H9 (cell line): ENCODE data around the gene PTCHD1. TPM values are rescaled to one million over a fixed set of nuclear protein-coding genes. Genes with fewer than 3 reads are reported as not detected.

Source experiments
- DNase-seq: peaks from one replicate; pipeline ENCODE4 v3.0.0-alpha.2; 2017
- H2AFZ ChIP-seq: one replicate; pipeline ENCODE4 v1.6.1; 2013; ENCODE audit warnings: mild to moderate bottlenecking, low read length, control low read depth, moderate library complexity
- H2AK5ac ChIP-seq: 2 replicates; pipeline ENCODE4 v1.6.1; 2013; ENCODE audit warnings: low read length, control low read depth, mixed read lengths; ENCODE audit not compliant: insufficient read length
- H2BK120ac ChIP-seq: one replicate; pipeline ENCODE4 v1.6.1; 2013; ENCODE audit warnings: low read depth, mild to moderate bottlenecking, low read length, control low read depth, inconsistent platforms; ENCODE audit not compliant: poor library complexity, severe bottlenecking
- H2BK12ac ChIP-seq: 2 replicates; pipeline ENCODE4 v1.6.1; 2013; ENCODE audit warnings: low read length, control low read depth, mixed read lengths, low read depth; ENCODE audit not compliant: insufficient read length
- H2BK15ac ChIP-seq: 2 replicates; pipeline ENCODE4 v1.6.1; 2013; ENCODE audit warnings: low read depth, low read length, control low read depth
- H2BK20ac ChIP-seq: one replicate; pipeline ENCODE4 v1.6.1; 2013; ENCODE audit warnings: low read depth, mild to moderate bottlenecking, low read length, control low read depth, inconsistent platforms; ENCODE audit not compliant: poor library complexity, severe bottlenecking
- H2BK5ac ChIP-seq: 2 replicates; pipeline ENCODE4 v1.6.1; 2013; ENCODE audit warnings: low read length, control low read depth, mixed read lengths; ENCODE audit not compliant: insufficient read length
- H3K14ac ChIP-seq: 2 replicates; pipeline ENCODE4 v1.6.1; 2013; ENCODE audit warnings: low read length, control low read depth; ENCODE audit not compliant: insufficient read depth
- H3K18ac ChIP-seq: 2 replicates; pipeline ENCODE4 v1.6.1; 2013; ENCODE audit warnings: low read depth, mild to moderate bottlenecking, mixed read lengths, low read length, control low read depth; ENCODE audit not compliant: insufficient read length
- H3K23ac ChIP-seq: 2 replicates; pipeline ENCODE4 v1.6.1; 2013; ENCODE audit warnings: low read length, control low read depth, mixed read lengths, low read depth; ENCODE audit not compliant: insufficient read length
- H3K23me2 ChIP-seq: 2 replicates; pipeline ENCODE4 v1.6.1; 2013; ENCODE audit warnings: low read depth, mild to moderate bottlenecking, mixed read lengths, low read length, control low read depth; ENCODE audit not compliant: insufficient read length, poor library complexity, severe bottlenecking
- H3K27ac ChIP-seq: 2 replicates; pipeline ENCODE4 v1.5.1; 2013; ENCODE audit warnings: low read length, control low read depth, mixed read lengths, low read depth; ENCODE audit not compliant: insufficient read length
- H3K27me3 ChIP-seq: 2 replicates; pipeline ENCODE4 v1.6.1; 2013; ENCODE audit warnings: low read length, control low read depth, inconsistent platforms; ENCODE audit not compliant: insufficient read depth
- H3K4ac ChIP-seq: 2 replicates; pipeline ENCODE4 v1.6.1; 2013; ENCODE audit warnings: low read depth, mild to moderate bottlenecking, control low read depth, inconsistent platforms, low read length, moderate library complexity
- H3K4me1 ChIP-seq: 2 replicates; pipeline ENCODE4 v1.6.1; 2013; ENCODE audit warnings: low read length, control low read depth, inconsistent platforms; ENCODE audit not compliant: insufficient read depth
- H3K4me2 ChIP-seq: 2 replicates; pipeline ENCODE4 v1.6.1; 2013; ENCODE audit warnings: low read length, control low read depth, mixed read lengths; ENCODE audit not compliant: insufficient read length, insufficient read depth
- H3K56ac ChIP-seq: 2 replicates; pipeline ENCODE4 v1.6.1; 2013; ENCODE audit warnings: low read depth, mild to moderate bottlenecking, mixed read lengths, low read length, control low read depth; ENCODE audit not compliant: insufficient read length
- H3K79me1 ChIP-seq: 2 replicates; pipeline ENCODE4 v1.6.1; 2013; ENCODE audit warnings: low read depth, mild to moderate bottlenecking, moderate library complexity, low read length, control low read depth, inconsistent platforms; ENCODE audit not compliant: insufficient read depth, poor library complexity, severe bottlenecking
- H3K79me2 ChIP-seq: 2 replicates; pipeline ENCODE4 v1.6.1; 2013; ENCODE audit warnings: low read length, control low read depth, inconsistent platforms; ENCODE audit not compliant: insufficient read depth
- H3K9ac ChIP-seq: 2 replicates; pipeline ENCODE4 v1.6.1; 2013; ENCODE audit warnings: low read length, control low read depth, mixed read lengths; ENCODE audit not compliant: insufficient read length; ENCODE audit errors: extremely low read depth
- H3K9me3 ChIP-seq: one replicate; pipeline ENCODE4 v1.6.1; 2013; ENCODE audit warnings: low read depth, low read length, inconsistent platforms; ENCODE audit not compliant: control insufficient read depth
- H3T11ph ChIP-seq: one replicate; pipeline ENCODE4 v1.6.1; 2013; ENCODE audit warnings: mild to moderate bottlenecking, low read length, control low read depth, inconsistent platforms
- H4K20me1 ChIP-seq: one replicate; pipeline ENCODE4 v1.6.1; 2013; ENCODE audit not compliant: control insufficient read depth, insufficient read length, insufficient read depth
- H4K5ac ChIP-seq: 2 replicates; pipeline ENCODE4 v1.6.1; 2013; ENCODE audit warnings: low read depth, mild to moderate bottlenecking, mixed read lengths, low read length, control low read depth; ENCODE audit not compliant: insufficient read length
- H4K8ac ChIP-seq: replicated peaks from 2 replicates; pipeline ENCODE4 v1.6.1; 2013; ENCODE audit warnings: low read length, control low read depth, mixed read lengths, low read depth; ENCODE audit not compliant: insufficient read length
- H4K91ac ChIP-seq: 2 replicates; pipeline ENCODE4 v1.6.1; 2013; ENCODE audit warnings: low read depth, mild to moderate bottlenecking, moderate library complexity, mixed read lengths, low read length, control low read depth; ENCODE audit not compliant: insufficient read length
- H3K27ac Mint-ChIP-seq, 3 experiments: 2 replicates in 2 of 3; 3 replicates in 1 of 3; pipeline ENCODE4 v1.8.0; 2020 to 2021; ENCODE audit warnings: mixed read lengths in 3 of 3, mild to moderate bottlenecking in 1 of 3, moderate library complexity in 1 of 3
- H3K27me3 Mint-ChIP-seq: 2 replicates; pipeline ENCODE4 v1.8.0; 2021; ENCODE audit warnings: low read depth, mild to moderate bottlenecking, moderate library complexity, mixed read lengths
- H3K36me3 Mint-ChIP-seq, 3 experiments: 2 replicates in 2 of 3; 3 replicates in 1 of 3; pipeline ENCODE4 v1.8.0; 2020 to 2021; ENCODE audit warnings: low read depth in 3 of 3, mixed read lengths in 3 of 3; ENCODE audit not compliant: insufficient read depth in 1 of 3
- H3K4me1 Mint-ChIP-seq, 2 experiments: 2 replicates each; pipeline ENCODE4 v1.8.0; 2020; ENCODE audit warnings: mixed read lengths in 2 of 2
- H3K4me3 Mint-ChIP-seq, 2 experiments: 2 replicates in 1 of 2; 3 replicates in 1 of 2; pipeline ENCODE4 v1.8.0; 2020 to 2021; ENCODE audit warnings: mild to moderate bottlenecking in 2 of 2, mixed read lengths in 2 of 2, moderate library complexity in 1 of 2
- H3K9me3 Mint-ChIP-seq, 2 experiments: 2 replicates in 1 of 2; 3 replicates in 1 of 2; pipeline ENCODE4 v1.8.0; 2020; ENCODE audit warnings: mild to moderate bottlenecking in 2 of 2, mixed read lengths in 2 of 2, moderate library complexity in 1 of 2
- CTCF ChIP-seq: fragments of 200-600 bp; sonication (generic); conservative IDR thresholded peaks from 3 replicates; pipeline ENCODE4 v1.8.0; 2021; ENCODE audit warnings: antibody characterized with exemption, mild to moderate bottlenecking
- WGBS: extraction: QIAGEN DNeasy Blood & Tissue Kit; methylation state at CpG from one replicate; pipeline ENCODE4 v1.1.7; 2013; ENCODE audit warnings: missing lambda C conversion rate, low lambda C conversion rate, mixed read lengths; ENCODE audit not compliant: insufficient read length; ENCODE audit errors: extremely low coverage; 5-methylcytosine and 5-hydroxymethylcytosine counted together
- total RNA-seq: library from RNA; stranded (reverse); gene quantifications from 2 replicates; pipeline ENCODE4 v1.2.1, GENCODE V29; 2021

The PTCHD1 gene
- total RNA-seq, 1 experiment from 2014 or later: 1.4 TPM

- H2AK5ac ChIP-seq: no peak overlapping the region
- no peak overlapping the region for H3K18ac ChIP-seq
- Mint-ChIP-seq H3K27ac (no peak overlapping the region), H3K36me3 (no peaks in the 10 kb centered on the region), H3K27me3 (no peaks in the 10 kb centered on the region), H3K9me3 (no peaks in the 10 kb centered on the region), H3K4me1 (peaks cover 24 to 39% of the 10 kb centered on the region in 2 experiments), H3K4me3 (no peak overlapping the region)
- no peak overlapping the region for H4K8ac ChIP-seq
- H3K27ac ChIP-seq: no peak overlapping the region
- no peak for DNase-seq
- H3K23ac ChIP-seq: no peak overlapping the region
- H3K4me1 ChIP-seq: no peaks in the 10 kb centered on the region
- no peak overlapping the region for H3K56ac ChIP-seq
- no peak overlapping the region for H3K4ac ChIP-seq
- H3K79me1 ChIP-seq: no peaks in the 10 kb centered on the region
- no peaks in the 10 kb centered on the region for H3K23me2 ChIP-seq
- H3K4me2 ChIP-seq: no peak overlapping the region
- H3K14ac ChIP-seq: no peak overlapping the region
- H4K20me1 ChIP-seq: no peaks in the 10 kb centered on the region
- H3K9me3 ChIP-seq: no peaks in the 10 kb centered on the region
- WGBS: no CpG with 5 or more reads among the region's 5 CpGs
- H2BK15ac ChIP-seq: no peak overlapping the region
- H3K79me2 ChIP-seq: no peaks in the 10 kb centered on the region
- H3T11ph ChIP-seq: no peak overlapping the region
- no peak for TF ChIP-seq CTCF
- no peak overlapping the region for H4K91ac ChIP-seq
- no peak overlapping the region for H4K5ac ChIP-seq
- no peak overlapping the region for H2BK5ac ChIP-seq
- H2BK20ac ChIP-seq: no peak overlapping the region
- no peak overlapping the region for H2BK12ac ChIP-seq
- no peaks in the 10 kb centered on the region for H3K27me3 ChIP-seq
- no peak overlapping the region for H2AFZ ChIP-seq
- no peak overlapping the region for H3K9ac ChIP-seq
- no peak overlapping the region for H2BK120ac ChIP-seq
Observed at GRCh38 chrX:23373129-23373804, 38.6 kb downstream of the PTCHD1 start.
